PC-9 (cell line): Measurements from ENCODE around the gene LIMA1. TPM values are rescaled to one million over a fixed set of nuclear protein-coding genes. Genes with fewer than 3 reads are reported as not detected.

Experiments
- BruUV-seq: library from RNA; stranded (reverse); fragments of 400-500 nt; replicated peaks from 2 replicates; lab custom pipeline; 2021; lab: Mats Ljungman, UMichigan
- CTCF ChIA-PET: fragments of 300-600 bp; sonication (Branson Sonifier 250); formaldehyde crosslinking; loops from one replicate; lab custom pipeline; 2022; ENCODE audit warnings: antibody characterized with exemption; lab: Charles Lee
- POLR2A ChIA-PET: fragments of 300-600 bp; sonication (Branson Sonifier 250); formaldehyde crosslinking; loops from one replicate; lab custom pipeline; 2022; ENCODE audit warnings: antibody characterized with exemption; ENCODE audit not compliant: unreplicated experiment; lab: Charles Lee
- DNase-seq, 2 experiments: peaks; one replicate each; pipeline versions ENCODE4 v3.0.0 to v3.0.0-alpha.2; 2015 to 2022; ENCODE audit warnings: mixed read lengths in 1 of 2
- H2AFZ ChIP-seq: fragments of 200-600 bp; sonication (generic); 2 replicates; pipeline ENCODE4 v1.8.1; 2017; ENCODE audit warnings: antibody characterized with exemption
- H3F3A ChIP-seq: fragments of 200-600 bp; sonication (generic); 2 replicates; pipeline ENCODE4 v1.8.1; 2017; ENCODE audit warnings: antibody characterized with exemption, mild to moderate bottlenecking, low read depth; ENCODE audit not compliant: insufficient read depth
- H3K27ac ChIP-seq: fragments of 200-600 bp; sonication (generic); 2 replicates; pipeline ENCODE4 v1.6.1; 2016; ENCODE audit warnings: mixed run types
- H3K27me3 ChIP-seq: fragments of 200-600 bp; sonication (generic); 2 replicates; pipeline ENCODE4 v1.6.1; 2016; ENCODE audit warnings: low read depth, mixed run types; ENCODE audit not compliant: insufficient read depth
- H3K36me3 ChIP-seq: fragments of 200-600 bp; sonication (generic); 2 replicates; pipeline ENCODE4 v1.6.1; 2016; ENCODE audit warnings: low read depth, mixed run types
- H3K4me1 ChIP-seq: fragments of 200-600 bp; sonication (generic); replicated peaks from 2 replicates; pipeline ENCODE4 v1.6.1; 2016; ENCODE audit warnings: mixed run types; ENCODE audit not compliant: insufficient read depth
- H3K4me2 ChIP-seq: fragments of 200-600 bp; sonication (generic); 2 replicates; pipeline ENCODE4 v1.6.1; 2017; ENCODE audit warnings: mixed run types
- H3K4me3 ChIP-seq: fragments of 200-600 bp; sonication (generic); 2 replicates; pipeline ENCODE4 v1.6.1; 2016; ENCODE audit warnings: mixed run types
- H3K79me2 ChIP-seq: fragments of 200-600 bp; sonication (generic); 2 replicates; pipeline ENCODE4 v1.6.1; 2017; ENCODE audit warnings: low read depth, mixed run types
- H3K9me2 ChIP-seq: fragments of 200-600 bp; sonication (generic); 2 replicates; pipeline ENCODE4 v1.8.1; 2017; ENCODE audit warnings: mild to moderate bottlenecking; ENCODE audit not compliant: insufficient read depth
- H3K9me3 ChIP-seq: fragments of 200-600 bp; sonication (generic); 2 replicates; pipeline ENCODE4 v1.8.1; 2016; ENCODE audit warnings: low read depth; ENCODE audit not compliant: insufficient read depth
- H4K20me1 ChIP-seq: fragments of 200-600 bp; sonication (generic); 2 replicates; pipeline ENCODE4 v1.8.1; 2017; ENCODE audit not compliant: insufficient read depth
- CTCF ChIP-seq: fragments of 200-600 bp; sonication (generic); conservative IDR thresholded peaks from 2 replicates; pipeline ENCODE4 v1.6.1; 2017; ENCODE audit warnings: mixed run types, antibody characterized with exemption, mild to moderate bottlenecking, moderate library complexity
- EZH2 ChIP-seq: fragments of 200-600 bp; sonication (generic); IDR thresholded peaks from 2 replicates; pipeline ENCODE4 v1.8.0; 2017; ENCODE audit warnings: antibody characterized with exemption, low read depth
- intact Hi-C: fragments of 100-400 bp; cut with micrococcal nuclease; formaldehyde crosslinking; loops from one replicate; pipeline ENCODE4 v1.10.0; 2022; ENCODE audit not compliant: unreplicated experiment
- total RNA-seq: library from RNA; stranded (reverse); gene quantifications from 2 replicates; pipeline ENCODE4 v1.2.3, GENCODE V29; 2021

The LIMA1 gene
- total RNA-seq, 1 experiment from 2014 or later, result 98.6 TPM

- Histone ChIP-seq H4K20me1 (no peaks in the 10 kb centered on the region), H3K79me2 (peaks cover 26% of the 10 kb centered on the region), H3K9me3 (peaks cover 4% of the 10 kb centered on the region; the same call in 1 of the 2 replicates), H3K27ac (no peak overlapping the region), H3K27me3 (no peaks in the 10 kb centered on the region), H3K4me2 (peak overlapping the region; percentile 98), H3K4me1 (peaks cover 17% of the 10 kb centered on the region; the same call in 1 of the 2 replicates), H3F3A (0 out of 2 replicates have a peak, but pooled peaks cover 7% of the 10 kb centered on the region), H3K4me3 (peak overlapping the region; percentile 100), H3K36me3 (peaks cover 4% of the 10 kb centered on the region; the same call in 1 of the 2 replicates), H2AFZ (peak overlapping the region; percentile 93), H3K9me2 (no peaks in the 10 kb centered on the region)
- CTCF ChIA-PET, result interaction anchor here (1.1 kb wide), 1 partner anchor 55 kb away, joined by 5 read pairs; the partner anchor contains the start of gene COX14
- intact Hi-C loops, result loop anchor here (2.0 to 10.0 kb wide), 3 partner anchors 56 to 299 kb away; partner anchors contain the start of gene AQP5
- BruUV-seq, result no TSS peak
- no peak for DNase-seq
- POLR2A ChIA-PET, result interaction anchor here (0.6 to 1.5 kb wide), 2 partner anchors 52 to 55 kb away, joined by 5 to 10 read pairs; partner anchors contain the start of gene COX14
- TF ChIP-seq EZH2 (no peak), CTCF (no peak)
These were observed 116.6 kb downstream of the LIMA1 start for GRCh38 chr12:50166799-50167048.

GRCh38 chr12:50164963-50165362 lies 118.4 kb downstream of the LIMA1 start:
- peaks cover 26% of the 10 kb centered on the region for H3K79me2 ChIP-seq
- no peak overlapping the region for H3K4me2 ChIP-seq
- BruUV-seq, result no TSS peak
- DNase-seq, result no peak
- ChIA-PET CTCF (no interaction called here), POLR2A (no interaction called here)
- H3K27me3 ChIP-seq, result no peaks in the 10 kb centered on the region
- H3F3A ChIP-seq, result peaks cover 7% of the 10 kb centered on the region; the same call in 1 of the 2 replicates
- TF ChIP-seq EZH2 (no peak), CTCF (no peak)
- peaks cover 4% of the 10 kb centered on the region; the same call in 1 of the 2 replicates for H3K36me3 ChIP-seq
- peaks cover 4% of the 10 kb centered on the region; the same call in 1 of the 2 replicates for H3K9me3 ChIP-seq
- H3K4me3 ChIP-seq, result no peak overlapping the region
- no peaks in the 10 kb centered on the region for H4K20me1 ChIP-seq
- no peak overlapping the region for H2AFZ ChIP-seq
- H3K9me2 ChIP-seq, result no peaks in the 10 kb centered on the region
- no peak overlapping the region for H3K27ac ChIP-seq
- peaks cover 17% of the 10 kb centered on the region; the same call in 1 of the 2 replicates for H3K4me1 ChIP-seq
- intact Hi-C loops, result loop anchor here (5.0 to 10.0 kb wide), 2 partner anchors 200 to 298 kb away; partner anchors contain the start of gene AQP5

- Histone ChIP-seq H3K79me2 (peaks cover 31% of the 10 kb centered on the region), H3K4me2 (no peak overlapping the region), H3K9me3 (no peaks in the 10 kb centered on the region), H3K27ac (no peak overlapping the region), H3K4me1 (0 out of 2 replicates have a peak, but pooled peaks cover 12% of the 10 kb centered on the region), H3K27me3 (no peaks in the 10 kb centered on the region), H3F3A (peaks cover 4% of the 10 kb centered on the region; the same call in 1 of the 2 replicates), H4K20me1 (no peaks in the 10 kb centered on the region), H2AFZ (no peak overlapping the region), H3K9me2 (no peaks in the 10 kb centered on the region), H3K4me3 (no peak overlapping the region), H3K36me3 (peaks cover 4% of the 10 kb centered on the region; the same call in 1 of the 2 replicates)
- TF ChIP-seq CTCF (no peak), EZH2 (no peak)
- intact Hi-C loops, result loop anchor here (10.0 kb wide), 1 partner anchor 197 kb away; the partner anchor contains the start of gene AQP5
- no TSS peak for BruUV-seq
- no peak for DNase-seq
- ChIA-PET CTCF (no interaction called here), POLR2A (no interaction called here)
These were observed 121.1 kb downstream of the LIMA1 start for GRCh38 chr12:50162230-50162629.
